Heart left ventricle (tissue), 13 donors: Measurements from ENCODE around the gene EML6.

Experiments
- POLR2A ChIP-seq, 2 donors: fragments of 450-650 bp; IDR thresholded peaks; one replicate each; pipeline ENCODE4 v1.6.1; 2017; ENCODE audit warnings: antibody characterized with exemption in 2 of 2, mild to moderate bottlenecking in 2 of 2, moderate library complexity in 2 of 2
- TF ChIP-seq, protein P1 (sequence below), 12 donors: fragments of 200-600 bp; sonication (generic) in 4 of 12; IDR thresholded peaks; one replicate each; pipeline versions ENCODE4 v1.5.0 to v1.8.0; 2018 to 2022; ENCODE audit warnings: antibody characterized with exemption in 12 of 12, mild to moderate bottlenecking in 5 of 12
- donor health status: ischemic (EF 13 %, LVEDD 7.1; RV severe dilation, severe dysfunction).
- donor health status: DM: no; HTN: yes; CAD: no.
- donor health status: DM: no; HTN: no; CAD: no.
- donor health status: ischemic (EF 25% LVEDD 6.9; RV normal size, moderate dysfunction).
- donor health status: ischemic (EF 25% LVEDD 5.7; RV mildly dilated, moderate dysfunction).
- donor health status: ischemic (EF 35%, LVEDD 5.7; RV mildly dilated, moderate dysfunction).
- donor health status: nonischemic (EF 11% LVEDD 7.7; RV severe dilation, severe dysfunction).
- donor health status: DM: yes; HTN: yes; CAD: no.
- donor health status: PGD.
- donor health status: ischemic (EF 29% LVEDD 5.4; RV normal size, mild dysfunction).
- donor health status: nonischemic (EF 23%, LVEDD 6.1; RV moderate dilation, normal function).

DNA sequence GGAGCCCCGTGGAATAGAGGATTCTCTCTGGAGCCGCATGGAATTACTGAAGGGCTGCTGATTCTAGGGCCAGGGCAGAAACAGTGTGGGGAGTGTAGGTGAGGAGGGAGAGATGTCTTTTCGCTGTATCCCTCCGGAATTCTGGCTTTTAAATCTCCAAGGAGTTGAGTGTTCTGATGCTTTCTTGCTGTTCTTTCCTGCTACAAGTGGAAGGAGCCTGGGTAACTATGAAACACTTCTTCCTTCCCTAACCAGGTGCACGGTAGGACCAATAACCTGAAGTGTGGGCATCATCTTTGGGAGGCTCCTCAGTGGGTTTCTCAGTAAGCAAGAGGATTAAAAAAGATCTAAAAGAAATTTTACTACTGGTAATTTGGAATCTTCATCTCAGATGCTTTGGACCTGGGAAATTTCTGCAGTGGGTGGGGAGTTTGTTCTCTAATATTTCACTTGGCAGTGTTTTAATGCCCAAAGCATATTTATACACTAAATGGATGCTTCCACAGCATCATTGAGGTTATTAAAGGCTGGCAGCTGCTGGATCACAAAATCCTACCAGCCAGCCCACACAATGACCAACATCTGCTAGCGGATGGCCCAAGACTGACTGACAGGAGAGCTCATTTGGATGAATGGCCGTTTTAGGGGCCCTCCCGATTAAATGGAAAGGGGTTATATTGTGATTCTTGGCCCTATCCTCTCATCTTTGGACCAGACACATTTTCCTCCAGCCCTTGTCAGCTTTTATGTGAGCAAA lies 2.1 kb downstream of the EML6 start:
- TF ChIP-seq, protein P1, sequence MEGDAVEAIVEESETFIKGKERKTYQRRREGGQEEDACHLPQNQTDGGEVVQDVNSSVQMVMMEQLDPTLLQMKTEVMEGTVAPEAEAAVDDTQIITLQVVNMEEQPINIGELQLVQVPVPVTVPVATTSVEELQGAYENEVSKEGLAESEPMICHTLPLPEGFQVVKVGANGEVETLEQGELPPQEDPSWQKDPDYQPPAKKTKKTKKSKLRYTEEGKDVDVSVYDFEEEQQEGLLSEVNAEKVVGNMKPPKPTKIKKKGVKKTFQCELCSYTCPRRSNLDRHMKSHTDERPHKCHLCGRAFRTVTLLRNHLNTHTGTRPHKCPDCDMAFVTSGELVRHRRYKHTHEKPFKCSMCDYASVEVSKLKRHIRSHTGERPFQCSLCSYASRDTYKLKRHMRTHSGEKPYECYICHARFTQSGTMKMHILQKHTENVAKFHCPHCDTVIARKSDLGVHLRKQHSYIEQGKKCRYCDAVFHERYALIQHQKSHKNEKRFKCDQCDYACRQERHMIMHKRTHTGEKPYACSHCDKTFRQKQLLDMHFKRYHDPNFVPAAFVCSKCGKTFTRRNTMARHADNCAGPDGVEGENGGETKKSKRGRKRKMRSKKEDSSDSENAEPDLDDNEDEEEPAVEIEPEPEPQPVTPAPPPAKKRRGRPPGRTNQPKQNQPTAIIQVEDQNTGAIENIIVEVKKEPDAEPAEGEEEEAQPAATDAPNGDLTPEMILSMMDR (IDR thresholded peaks at IDR 0.05): no peak
- TF ChIP-seq POLR2A (IDR thresholded peaks at IDR 0.05): no peak
